NT2/D1 (cell line): Measurements from ENCODE around the gene FAM184B.
"Not testable (repeated sequence)": the region's sequence is repeated elsewhere in the genome, so short reads cannot be mapped to it uniquely, and the experiment has no call there.

Experiments used
- DNase-seq: peaks from one replicate; pipeline ENCODE4 v3.0.0-alpha.2; 2011; ENCODE audit warnings: low read depth, low spot score
- H3K27me3 ChIP-seq: 2 replicates; pipeline ENCODE4 v1.6.0; 2011; ENCODE audit warnings: mild to moderate bottlenecking; ENCODE audit not compliant: insufficient read length, insufficient read depth
- H3K36me3 ChIP-seq: 2 replicates; pipeline ENCODE4 v1.6.1; 2011; ENCODE audit warnings: mild to moderate bottlenecking, low read length, mixed read lengths; ENCODE audit not compliant: insufficient read depth, insufficient read length
- H3K4me1 ChIP-seq: 2 replicates; pipeline ENCODE4 v1.5.1; 2011; ENCODE audit not compliant: insufficient read depth, insufficient read length
- H3K4me3 ChIP-seq: 2 replicates; pipeline ENCODE4 v1.5.1; 2011; ENCODE audit warnings: low read depth; ENCODE audit not compliant: insufficient read length
- H3K9ac ChIP-seq: 2 replicates; pipeline ENCODE4 v1.6.0; 2011; ENCODE audit warnings: low read depth; ENCODE audit not compliant: insufficient read length
- H3K9me3 ChIP-seq: 2 replicates; pipeline ENCODE4 v1.5.1; 2011; ENCODE audit warnings: mild to moderate bottlenecking, low read length; ENCODE audit not compliant: insufficient read depth
- SUZ12 ChIP-seq: IDR thresholded peaks from 2 replicates; pipeline ENCODE4 v1.6.1; 2011; ENCODE audit not compliant: insufficient read length, insufficient read depth; ENCODE audit errors: extremely low read depth
- YY1 ChIP-seq: IDR thresholded peaks from 2 replicates; pipeline ENCODE4 v1.6.1; 2011; ENCODE audit not compliant: insufficient read length, insufficient read depth
- ZNF274 ChIP-seq: IDR thresholded peaks from 2 replicates; pipeline ENCODE4 v1.6.1; 2011; ENCODE audit warnings: mild to moderate bottlenecking, low read depth, low read length

The FAM184B gene

GRCh38 chr4:17665346-17665745 is 116.1 kb downstream of the FAM184B start:
- DNase-seq: no peak
- Histone ChIP-seq H3K36me3 (no peaks in the 10 kb centered on the region), H3K9ac (no peak overlapping the region)

DNA sequence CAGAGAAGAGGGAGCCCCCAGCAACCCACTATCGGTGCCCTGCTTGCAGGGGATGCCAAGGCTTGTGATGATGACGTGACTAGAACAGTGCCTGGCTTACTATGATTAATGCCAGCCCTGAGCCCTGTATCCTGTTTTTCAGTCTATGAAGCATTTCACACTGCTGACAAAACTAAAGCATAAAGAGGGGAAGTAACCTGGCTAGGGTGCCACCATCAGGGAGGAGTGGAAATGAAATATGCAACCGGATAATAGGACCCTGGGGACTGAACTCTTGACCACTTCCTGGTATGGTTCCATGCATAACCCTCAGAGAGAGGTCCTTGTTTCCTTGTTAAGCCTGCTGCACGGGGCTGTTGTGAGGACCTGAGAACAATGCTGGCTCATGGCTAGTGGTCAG is 116.7 kb downstream of the FAM184B start:
- H3K4me1 ChIP-seq: peaks cover 3% of the 10 kb centered on the region
- DNase-seq: no peak
- TF ChIP-seq YY1: no peak
- no peak for TF ChIP-seq ZNF274
- no peak for TF ChIP-seq SUZ12
- no peaks in the 10 kb centered on the region for H3K27me3 ChIP-seq
- no peak overlapping the region for H3K9ac ChIP-seq
- H3K36me3 ChIP-seq: no peaks in the 10 kb centered on the region
- no peaks in the 10 kb centered on the region for H3K9me3 ChIP-seq
- no peak overlapping the region for H3K4me3 ChIP-seq

More at GRCh38 chr4:17665346-17665745, 116.1 kb downstream of the FAM184B start:
- Histone ChIP-seq H3K4me1 (peaks cover 3% of the 10 kb centered on the region), H3K27me3 (no peaks in the 10 kb centered on the region), H3K4me3 (no peak overlapping the region), H3K9me3 (no peaks in the 10 kb centered on the region)
- no peak for TF ChIP-seq SUZ12
- no peak for TF ChIP-seq YY1
- TF ChIP-seq ZNF274: no peak

DNA sequence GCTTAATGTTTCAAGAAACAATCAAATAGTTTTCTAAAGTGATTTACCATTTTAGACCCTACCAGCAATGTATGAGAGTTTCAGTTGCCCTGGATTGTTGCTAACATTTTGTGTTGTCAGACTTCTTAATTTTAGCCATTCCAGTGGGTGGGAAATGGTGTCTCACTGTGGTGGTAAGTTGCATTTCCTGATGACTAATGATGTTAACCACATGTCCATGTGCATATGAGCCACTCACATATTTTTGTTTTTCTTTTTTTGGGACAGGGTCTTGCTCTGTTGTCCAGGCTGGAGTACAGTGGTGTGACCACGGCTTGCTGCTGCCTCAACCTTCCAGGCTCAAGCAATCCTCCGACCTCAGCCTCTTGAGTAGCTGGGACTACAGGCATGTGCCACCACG is 118.7 kb downstream of the FAM184B start:
- peaks cover 3% of the 10 kb centered on the region for H3K4me1 ChIP-seq
- H3K9ac ChIP-seq: no peak overlapping the region
- H3K27me3 ChIP-seq: no peaks in the 10 kb centered on the region
- no peak for DNase-seq
- no peak overlapping the region for H3K4me3 ChIP-seq
- H3K9me3 ChIP-seq: no peaks in the 10 kb centered on the region
- H3K36me3 ChIP-seq: no peaks in the 10 kb centered on the region
- TF ChIP-seq YY1: no peak
- no peak for TF ChIP-seq ZNF274
- no peak for TF ChIP-seq SUZ12

DNA sequence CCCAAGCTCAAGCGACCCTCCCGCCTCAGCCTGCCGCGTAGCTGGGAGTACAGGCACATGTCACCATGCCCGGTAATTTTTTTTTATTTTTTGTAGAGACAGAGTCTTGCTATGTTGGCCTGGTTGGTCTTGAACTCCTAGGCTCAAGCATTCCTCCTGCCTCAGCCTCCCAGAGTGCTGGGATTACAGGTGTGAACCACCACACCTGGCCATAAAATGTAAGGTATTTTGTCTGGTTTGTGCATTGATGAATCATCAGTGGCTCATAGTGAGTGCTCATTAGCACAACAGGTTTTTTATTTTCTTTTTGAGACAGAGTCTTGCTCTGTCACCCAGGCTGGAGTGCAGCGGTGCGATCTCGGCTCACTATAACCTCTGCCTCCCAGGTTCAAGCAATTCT is 122.2 kb downstream of the FAM184B start:
- H3K27me3 ChIP-seq, DNase-seq, H3K4me1 ChIP-seq, H3K4me3 ChIP-seq, H3K9ac ChIP-seq, H3K36me3 ChIP-seq, H3K9me3 ChIP-seq: not testable (repeated sequence)

- Histone ChIP-seq H3K4me3 (no peak overlapping the region), H3K9me3 (no peaks in the 10 kb centered on the region), H3K36me3 (no peaks in the 10 kb centered on the region), H3K9ac (no peak overlapping the region), H3K4me1 (no peaks in the 10 kb centered on the region), H3K27me3 (no peaks in the 10 kb centered on the region)
- no peak for DNase-seq
- no peak for TF ChIP-seq YY1
- TF ChIP-seq SUZ12: no peak
- no peak for TF ChIP-seq ZNF274
Measured at GRCh38 chr4:17657849-17658248, 123.6 kb downstream of the FAM184B start.

DNA sequence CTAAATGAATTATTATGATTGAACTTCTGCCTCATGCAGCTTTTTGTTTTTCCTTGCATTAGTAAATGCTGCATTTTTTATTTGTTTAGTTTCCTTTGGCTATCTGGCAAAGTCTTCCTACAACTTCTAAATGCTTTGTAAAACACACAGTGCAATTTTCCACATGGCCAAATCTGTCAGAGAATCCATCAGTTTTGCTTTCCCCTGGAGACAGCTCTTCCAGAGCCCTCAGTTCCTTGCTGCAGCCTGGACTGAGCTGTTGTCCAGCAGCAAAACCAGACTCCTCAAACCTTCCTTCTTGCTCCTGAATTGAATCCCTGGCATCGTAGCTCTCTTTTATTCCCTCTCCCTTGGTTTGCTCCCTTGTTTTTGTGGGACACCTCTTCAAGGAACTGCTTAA is 124.3 kb downstream of the FAM184B start:
- Histone ChIP-seq H3K4me3 (no peak overlapping the region), H3K9ac (no peak overlapping the region), H3K27me3 (no peaks in the 10 kb centered on the region), H3K36me3 (no peaks in the 10 kb centered on the region), H3K4me1 (no peaks in the 10 kb centered on the region), H3K9me3 (no peaks in the 10 kb centered on the region)
- TF ChIP-seq SUZ12 (no peak), ZNF274 (no peak), YY1 (no peak)
- no peak for DNase-seq

GRCh38 chr4:17654701-17655100 is 126.7 kb downstream of the FAM184B start:
- no peak overlapping the region for H3K9ac ChIP-seq
- TF ChIP-seq SUZ12 (no peak), ZNF274 (no peak), YY1 (no peak)
- H3K36me3 ChIP-seq: no peaks in the 10 kb centered on the region
- DNase-seq: no peak
- H3K9me3 ChIP-seq: no peaks in the 10 kb centered on the region
- no peaks in the 10 kb centered on the region for H3K27me3 ChIP-seq
- H3K4me1 ChIP-seq: no peaks in the 10 kb centered on the region
- no peak overlapping the region for H3K4me3 ChIP-seq

DNA sequence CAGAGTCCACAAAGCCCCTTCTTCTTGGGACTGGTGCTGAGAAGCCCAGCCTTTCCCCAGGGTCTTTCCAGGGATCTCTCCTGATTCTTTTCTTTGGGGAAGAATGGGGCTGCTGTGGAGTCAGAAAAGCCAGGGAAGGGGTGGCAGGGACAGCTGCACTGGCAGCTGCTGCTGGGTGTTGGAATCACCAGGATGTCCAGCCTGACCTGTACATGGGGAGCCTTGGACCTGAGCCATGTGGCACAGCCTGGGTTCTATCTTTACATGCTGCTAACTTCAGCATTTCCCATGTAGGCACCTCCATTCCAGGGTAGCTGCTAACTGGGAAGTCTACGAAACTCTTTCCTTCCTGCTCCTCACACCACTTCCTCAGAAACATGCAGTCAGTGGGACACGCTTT is 131.0 kb downstream of the FAM184B start:
- H3K4me1 ChIP-seq: no peaks in the 10 kb centered on the region
- TF ChIP-seq ZNF274 (no peak), YY1 (no peak), SUZ12 (no peak)
- no peaks in the 10 kb centered on the region for H3K27me3 ChIP-seq
- H3K9me3 ChIP-seq: no peaks in the 10 kb centered on the region
- H3K36me3 ChIP-seq: no peaks in the 10 kb centered on the region
- no peak for DNase-seq
- no peak overlapping the region for H3K9ac ChIP-seq
- H3K4me3 ChIP-seq: no peak overlapping the region
